CD4-positive, alpha-beta T cell treated with Interleukin-12 subunit alpha and Interleukin-12 subunit beta, for 1 hour (primary cell): ENCODE measurements around the gene HEXD.

Source experiments
- DNase-seq: peaks from one replicate; pipeline ENCODE4 v3.0.0-alpha.2; 2020

The HEXD gene

DNA sequence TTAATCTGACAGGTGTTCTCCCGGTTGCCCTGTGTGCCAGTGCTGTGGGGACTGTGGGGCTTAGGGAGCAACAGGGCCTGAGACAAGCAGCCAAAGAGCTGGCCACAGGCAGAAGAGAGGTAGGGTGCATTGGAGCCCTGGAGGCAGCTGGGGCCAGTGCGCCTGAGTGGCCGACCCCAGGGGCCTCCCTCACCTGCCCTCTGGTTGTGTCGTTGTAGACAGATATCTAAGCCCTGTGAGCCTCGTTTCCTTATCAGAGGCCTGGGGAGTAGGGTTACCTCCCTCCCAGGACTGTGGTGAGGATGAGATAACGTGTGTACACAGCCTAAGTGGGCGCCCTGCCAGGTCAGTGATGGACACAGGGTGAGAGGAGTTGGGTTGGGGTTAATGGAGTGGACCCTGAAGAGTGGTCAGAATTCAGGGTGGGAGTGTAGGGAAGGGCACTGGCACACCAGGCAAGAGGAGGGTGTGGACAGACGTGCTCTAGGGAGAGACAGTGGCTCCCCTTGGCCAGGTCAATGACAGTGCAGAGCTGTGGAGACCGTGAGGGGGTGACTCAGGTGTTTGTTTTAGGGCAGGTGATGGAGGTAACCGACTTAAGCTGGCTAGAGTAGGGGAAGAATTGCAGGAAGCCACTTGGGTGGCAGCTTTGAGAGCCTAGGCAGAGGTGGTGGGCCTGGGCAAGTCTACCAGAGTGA is 43.8 kb downstream of the HEXD start:
- no peak for DNase-seq

DNA sequence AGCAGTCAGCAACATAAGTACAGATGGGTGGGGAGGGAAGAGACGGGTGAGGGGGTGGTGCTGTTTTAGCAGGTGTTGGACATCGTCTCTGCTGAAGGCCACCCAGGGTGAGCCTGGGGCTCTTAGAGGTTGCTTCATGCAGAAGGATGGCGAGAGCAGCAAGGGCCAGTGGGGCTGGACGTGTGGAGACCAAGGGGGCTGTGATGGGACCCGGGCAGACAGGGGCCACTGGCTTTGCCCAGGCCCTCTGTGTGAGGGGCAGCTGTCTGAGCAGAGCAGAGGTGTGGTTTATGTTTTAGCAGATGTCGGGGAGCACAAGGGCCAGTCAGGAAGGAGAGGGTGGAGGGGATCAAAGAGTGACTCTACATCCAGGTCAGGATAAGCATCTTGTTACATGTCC is 45.2 kb downstream of the HEXD start:
- no peak for DNase-seq

DNA sequence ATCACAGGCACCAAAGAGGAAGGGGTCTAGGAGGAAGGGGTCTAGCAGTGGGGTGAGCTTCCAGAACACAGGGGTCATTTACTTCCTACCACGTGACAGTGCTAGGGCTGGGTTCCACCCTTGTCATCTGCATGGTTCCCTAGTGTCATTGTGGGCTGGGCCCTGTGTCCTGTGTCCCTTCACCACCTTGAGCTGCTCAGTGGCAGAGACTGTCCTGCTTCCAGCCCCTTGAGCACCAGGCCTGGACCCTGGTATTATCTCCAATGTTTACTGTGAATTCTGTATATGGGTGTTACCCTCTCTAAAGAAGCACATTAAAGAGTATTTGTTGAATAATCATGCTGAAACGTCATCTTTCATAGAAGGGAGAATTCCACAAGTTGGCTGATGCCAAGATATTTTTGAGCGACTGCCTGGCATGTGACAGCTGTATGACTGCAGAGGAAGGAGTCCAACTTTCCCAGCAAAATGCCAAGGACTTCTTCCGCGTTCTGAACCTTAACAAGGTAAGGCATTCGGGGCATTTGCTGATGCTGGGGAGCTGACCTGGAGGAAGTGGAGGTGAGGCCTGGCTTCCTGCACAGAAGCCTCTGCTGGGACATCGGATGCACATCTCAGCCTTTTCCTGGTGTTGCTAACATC is 45.9 kb downstream of the HEXD start:
- DNase-seq, result no peak

DNA sequence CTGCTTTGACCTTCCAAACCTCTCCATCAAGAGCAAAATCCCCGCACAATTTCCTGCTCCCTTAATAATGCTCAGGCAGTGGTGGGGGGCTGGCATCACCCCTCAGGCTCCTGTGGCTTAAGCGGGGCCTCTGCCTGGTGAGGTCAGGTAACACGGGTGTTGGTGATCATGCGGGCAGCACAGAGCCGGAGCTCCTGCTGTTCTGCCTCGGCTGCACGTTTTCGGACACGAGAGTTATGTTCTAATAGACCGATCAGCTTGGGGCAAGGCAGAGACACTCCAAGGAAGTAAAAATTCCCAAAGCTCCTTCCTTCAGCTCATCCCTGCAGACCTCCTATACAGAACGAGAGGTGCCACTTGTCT is 46.4 kb downstream of the HEXD start:
- no peak for DNase-seq

DNA sequence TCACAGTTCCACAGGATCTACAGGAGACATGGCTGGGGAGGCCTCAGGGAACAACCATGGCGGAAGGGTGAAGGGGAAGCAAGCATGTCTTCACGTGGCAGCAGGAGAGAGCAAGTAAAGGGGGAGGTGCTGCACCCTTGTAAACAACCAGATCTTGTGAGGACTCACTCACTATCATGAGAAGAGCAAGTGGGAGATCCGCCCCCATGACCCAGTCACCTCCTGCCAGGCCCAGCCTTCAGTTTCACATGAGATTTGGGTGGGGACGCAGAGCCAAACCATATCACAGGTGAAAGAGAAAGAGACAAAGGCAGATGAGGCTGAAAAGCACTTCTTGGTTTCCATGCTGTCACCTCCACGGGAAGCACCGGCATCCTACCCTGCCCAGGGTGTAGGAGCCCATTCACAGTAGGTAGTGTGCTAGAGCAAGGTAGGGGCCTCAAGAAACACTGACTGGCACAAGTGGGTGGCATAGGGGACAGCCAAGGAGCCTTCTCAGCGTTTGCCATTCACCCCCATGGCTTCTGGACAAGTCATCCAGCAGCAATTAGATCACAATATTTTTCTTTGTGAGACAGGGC is 47.0 kb downstream of the HEXD start:
- no peak for DNase-seq

DNA sequence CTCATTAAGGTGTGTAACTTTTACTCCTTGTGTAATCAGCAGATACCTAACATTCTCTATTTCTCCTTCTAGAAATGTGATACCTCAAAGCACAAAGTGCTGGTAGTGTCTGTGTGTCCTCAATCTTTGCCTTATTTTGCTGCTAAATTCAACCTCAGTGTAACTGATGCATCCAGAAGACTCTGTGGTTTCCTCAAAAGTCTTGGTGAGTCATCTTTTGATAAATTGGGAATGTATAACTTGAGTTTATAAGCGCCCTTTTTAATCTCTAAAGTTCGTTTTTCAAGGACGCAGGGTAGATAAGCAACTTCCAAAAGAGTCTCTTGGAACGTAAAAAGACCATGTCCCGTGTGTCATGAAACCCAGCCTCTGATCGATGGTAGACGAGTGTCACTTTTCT is 50.5 kb downstream of the HEXD start:
- no peak for DNase-seq

DNA sequence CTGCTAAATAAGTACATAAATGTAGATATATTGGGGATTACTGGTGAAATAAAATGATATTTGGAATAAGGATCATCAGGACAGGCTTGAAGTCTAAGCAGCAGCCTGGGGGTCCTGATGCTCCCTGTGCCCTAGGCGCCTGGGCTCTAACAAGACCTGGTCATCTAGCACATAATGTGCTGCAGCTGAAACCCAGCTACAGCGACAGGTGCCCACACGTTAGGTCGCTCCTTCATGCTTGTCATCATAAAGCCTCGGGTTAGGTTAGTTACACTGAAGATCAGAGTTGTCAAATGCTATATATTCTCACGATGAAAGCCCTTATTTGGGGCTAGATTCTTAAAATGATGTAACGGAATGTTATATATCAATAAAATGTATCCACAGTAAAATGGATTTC is 51.9 kb downstream of the HEXD start:
- DNase-seq, result no peak

DNA sequence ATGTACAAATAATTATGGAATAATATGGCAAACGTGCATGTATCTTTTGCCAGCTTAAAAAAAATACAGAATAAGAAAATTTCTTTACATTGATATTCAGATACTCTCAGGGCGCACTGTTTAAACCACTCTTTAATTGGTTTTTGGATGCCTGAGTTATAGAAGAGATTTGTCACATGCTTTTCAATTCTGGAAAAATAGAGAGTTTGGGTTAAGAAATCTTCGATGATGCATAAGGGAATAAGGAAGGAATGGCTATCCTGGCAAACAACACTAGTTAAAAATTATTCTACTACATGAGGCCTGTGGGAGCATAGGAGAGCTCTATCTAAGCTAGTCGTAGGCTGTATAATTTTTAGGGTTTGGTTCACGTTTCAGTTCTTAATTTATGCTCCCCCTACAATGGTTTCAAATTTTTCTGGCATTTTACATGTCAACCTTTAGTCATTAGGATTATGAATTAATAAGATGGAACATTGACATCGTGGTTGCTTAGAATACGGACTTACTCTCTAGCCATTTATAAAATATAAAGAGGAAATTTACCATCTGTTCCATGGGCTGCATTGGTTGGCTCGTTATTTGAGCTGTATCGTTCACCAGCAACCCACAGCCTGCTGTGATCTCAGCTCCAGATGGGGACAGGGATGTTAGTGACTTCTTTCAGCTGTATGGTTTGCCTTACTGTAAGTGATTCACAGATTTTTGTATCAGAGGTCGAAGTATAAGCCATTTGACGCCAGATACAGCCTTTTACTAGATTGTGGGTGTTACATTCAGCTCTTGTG is 56.3 kb downstream of the HEXD start:
- no peak for DNase-seq

DNA sequence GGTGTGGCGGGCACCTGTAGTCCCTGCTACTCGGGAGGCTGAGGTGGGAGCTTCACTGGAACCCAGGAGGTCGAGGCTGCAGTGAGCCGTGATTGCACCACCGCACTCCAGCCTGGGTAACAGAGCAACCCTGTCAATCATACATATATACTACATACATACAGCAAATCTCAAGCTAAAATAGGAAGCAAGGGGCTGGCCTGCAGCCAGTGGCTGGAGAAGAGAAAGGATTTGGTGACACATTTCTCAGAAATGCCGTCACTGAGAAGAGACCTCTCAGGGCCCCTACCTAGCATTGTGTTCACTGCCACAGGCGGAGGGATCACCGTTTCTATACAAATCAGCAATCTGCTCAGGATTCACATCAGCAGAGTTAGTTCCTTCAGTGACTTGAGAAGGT is 57.3 kb downstream of the HEXD start:
- no peak for DNase-seq

DNA sequence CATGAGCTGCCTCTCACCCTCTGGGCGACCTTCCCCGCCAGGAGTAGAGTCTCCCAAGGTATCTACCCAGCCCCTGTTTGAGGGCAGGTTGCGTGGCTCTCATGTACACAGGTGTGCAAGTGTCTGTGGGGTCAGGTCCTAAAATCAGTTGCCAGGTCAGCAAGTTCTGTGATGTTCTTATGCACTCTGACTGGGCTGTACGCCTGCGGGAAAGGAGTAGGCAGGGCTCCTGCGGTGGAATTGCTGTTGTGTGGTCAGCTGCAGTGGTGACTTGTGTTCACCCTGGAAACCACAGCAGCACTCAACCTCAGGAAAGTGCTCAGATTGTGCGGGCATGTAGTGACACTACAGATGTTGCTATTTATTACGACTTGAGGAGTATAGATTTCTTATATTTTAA is 59.8 kb downstream of the HEXD start:
- no peak for DNase-seq

DNA sequence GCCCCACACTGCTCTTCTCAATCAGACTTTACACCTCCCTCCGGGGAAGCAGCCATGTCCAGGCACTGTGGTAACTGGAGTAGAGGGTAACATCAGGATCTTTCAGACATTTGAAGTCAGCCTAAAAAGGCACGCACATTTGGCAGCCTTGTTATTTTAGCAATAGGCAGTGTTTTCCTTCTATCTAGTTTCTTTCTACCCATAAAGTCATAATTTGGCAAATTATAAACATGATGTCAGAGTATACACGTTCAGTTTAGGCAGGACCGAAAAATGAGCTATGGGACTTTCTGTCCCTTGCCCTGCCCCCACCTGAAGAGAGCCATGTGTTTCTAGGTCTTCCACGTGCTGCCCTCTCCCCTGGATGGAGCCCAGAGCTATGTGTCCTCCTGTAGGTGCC is 61.5 kb downstream of the HEXD start:
- no peak for DNase-seq

DNA sequence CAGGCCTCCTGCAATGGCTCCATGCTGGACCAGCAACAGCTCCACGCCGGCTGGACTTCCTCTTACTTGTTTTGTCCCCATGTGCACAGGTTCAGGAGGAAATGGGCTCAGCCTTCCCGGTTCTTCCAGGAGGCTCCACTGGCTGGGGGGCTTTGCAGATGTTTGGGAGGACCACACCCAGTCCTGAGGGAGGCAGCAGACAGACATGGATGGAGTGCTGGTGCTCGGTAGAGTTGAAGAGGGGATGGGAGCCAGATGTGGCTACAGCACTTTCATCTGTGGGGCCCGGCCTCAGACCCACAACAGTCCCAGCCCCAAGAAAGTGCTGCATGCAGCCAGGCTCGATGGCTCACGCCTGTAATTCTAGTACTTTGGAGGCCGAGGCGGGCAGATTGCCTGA is 62.2 kb downstream of the HEXD start:
- no peak for DNase-seq

DNA sequence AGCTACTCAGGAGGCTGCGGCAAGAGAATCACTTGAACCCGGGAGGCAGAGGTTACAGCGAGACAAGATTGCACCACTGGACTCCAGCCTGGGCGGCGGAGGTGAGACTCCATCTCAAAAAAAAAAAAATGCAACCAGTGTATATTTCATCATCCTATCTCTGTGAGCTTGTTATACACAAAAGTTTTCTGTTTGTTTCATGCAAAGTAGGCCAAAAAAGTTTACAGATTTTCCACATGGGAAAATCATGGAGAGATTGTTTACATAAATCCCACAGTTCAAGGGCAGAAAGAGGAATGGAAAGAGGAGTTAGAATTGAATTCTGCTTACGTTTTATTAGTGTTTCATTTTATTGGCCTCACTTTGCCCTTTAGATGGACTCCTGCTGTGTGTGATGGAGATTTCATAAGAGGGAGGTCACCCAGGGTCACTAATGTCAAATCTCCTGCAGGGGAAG is 65.1 kb downstream of the HEXD start:
- DNase-seq, result no peak

DNA sequence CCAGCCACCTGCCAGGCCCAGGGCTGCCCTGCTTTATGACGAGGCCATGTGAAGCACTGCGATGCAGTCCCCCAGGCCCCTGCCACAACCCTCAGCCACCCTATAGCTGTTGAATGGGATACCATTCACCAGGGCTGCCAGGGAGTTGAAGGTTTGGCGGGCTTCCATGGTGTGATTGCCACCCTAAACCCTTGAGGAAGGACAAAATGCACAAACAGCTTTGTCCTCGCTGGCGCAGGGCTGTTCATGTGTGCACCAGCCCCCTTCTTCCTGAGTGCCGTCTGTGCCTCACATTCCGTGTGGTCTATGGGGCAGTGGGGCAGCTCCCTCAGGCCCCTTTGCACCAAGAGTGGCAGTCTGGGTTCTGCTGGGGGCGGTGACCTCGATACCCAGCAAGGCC is 65.7 kb downstream of the HEXD start:
- DNase-seq, result no peak

DNA sequence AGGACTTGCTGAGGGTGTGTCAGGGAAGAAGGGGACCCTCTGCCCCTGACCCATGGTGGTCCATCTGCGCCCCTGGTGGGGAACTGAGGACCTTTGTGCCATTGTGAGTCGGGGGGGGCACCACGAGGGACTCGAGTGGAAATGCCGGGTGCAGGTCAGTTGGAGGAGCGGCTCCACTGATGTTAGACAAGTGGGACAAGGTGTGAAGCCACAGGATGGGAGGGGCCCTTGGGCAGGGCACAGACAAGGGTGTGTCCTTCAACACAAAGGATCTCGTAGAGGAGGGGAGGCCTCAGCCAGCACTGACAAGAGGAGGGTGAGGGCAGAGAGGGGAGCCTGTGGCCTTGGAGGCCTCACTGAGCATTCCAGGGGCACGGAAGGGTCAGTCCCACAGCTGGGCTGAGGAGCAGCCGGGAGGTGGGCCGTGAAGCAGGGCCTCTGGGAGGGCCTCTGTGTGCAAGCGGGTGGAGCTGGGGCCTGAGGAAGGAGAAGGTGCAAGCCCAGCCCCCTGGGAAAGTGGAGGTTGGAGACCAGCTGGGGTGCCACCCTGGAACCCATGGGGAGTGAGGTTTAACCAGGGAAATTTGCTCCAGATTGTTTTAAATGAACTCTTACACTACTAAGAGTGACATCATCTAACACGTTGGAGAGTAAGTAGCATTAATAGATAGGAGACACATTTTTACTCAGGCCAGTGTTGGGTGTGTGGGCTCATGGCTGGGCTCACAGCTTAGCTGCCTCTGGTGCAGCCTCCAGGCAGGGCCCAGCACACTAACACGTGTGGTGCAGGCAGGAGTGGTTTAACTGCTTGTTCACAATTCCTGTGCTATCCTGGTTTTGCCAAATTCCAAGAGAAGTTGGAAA is 68.3 kb downstream of the HEXD start:
- no peak for DNase-seq

DNA sequence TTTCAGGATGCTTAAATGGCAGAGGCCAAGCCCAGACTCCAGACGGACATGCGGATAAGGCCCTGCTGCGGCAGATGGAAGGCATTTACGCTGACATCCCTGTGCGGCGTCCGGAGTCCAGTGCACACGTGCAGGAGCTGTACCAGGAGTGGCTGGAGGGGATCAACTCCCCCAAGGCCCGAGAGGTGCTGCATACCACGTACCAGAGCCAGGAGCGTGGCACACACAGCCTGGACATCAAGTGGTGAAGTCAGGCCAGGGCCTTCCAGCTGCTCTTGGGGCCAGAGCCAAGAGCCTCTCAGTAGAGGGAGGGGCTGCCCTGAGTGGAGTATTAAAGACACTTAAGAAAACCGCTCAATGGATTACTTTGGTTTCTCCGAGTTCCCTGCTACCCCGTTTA is 69.8 kb downstream of the HEXD start:
- no peak for DNase-seq

DNA sequence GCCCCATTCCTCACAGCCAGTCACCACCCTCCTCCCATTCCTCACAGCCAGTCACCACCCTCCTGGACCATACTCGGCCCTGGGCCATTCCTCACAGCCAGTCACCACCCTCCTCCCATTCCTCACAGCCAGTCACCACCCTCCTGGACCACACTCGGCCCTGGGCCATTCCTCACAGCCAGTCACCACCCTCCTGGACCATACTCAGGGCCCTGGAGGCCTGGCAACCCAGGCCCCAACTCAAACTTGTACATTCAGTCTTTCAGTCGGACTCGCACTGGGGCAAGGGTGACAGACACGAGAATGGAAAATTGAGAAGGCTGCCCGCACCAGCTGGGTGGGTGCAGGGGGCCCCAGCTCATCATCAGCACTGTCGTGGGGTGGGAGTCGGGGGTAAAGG is 71.0 kb downstream of the HEXD start:
- DNase-seq, result no peak

DNA sequence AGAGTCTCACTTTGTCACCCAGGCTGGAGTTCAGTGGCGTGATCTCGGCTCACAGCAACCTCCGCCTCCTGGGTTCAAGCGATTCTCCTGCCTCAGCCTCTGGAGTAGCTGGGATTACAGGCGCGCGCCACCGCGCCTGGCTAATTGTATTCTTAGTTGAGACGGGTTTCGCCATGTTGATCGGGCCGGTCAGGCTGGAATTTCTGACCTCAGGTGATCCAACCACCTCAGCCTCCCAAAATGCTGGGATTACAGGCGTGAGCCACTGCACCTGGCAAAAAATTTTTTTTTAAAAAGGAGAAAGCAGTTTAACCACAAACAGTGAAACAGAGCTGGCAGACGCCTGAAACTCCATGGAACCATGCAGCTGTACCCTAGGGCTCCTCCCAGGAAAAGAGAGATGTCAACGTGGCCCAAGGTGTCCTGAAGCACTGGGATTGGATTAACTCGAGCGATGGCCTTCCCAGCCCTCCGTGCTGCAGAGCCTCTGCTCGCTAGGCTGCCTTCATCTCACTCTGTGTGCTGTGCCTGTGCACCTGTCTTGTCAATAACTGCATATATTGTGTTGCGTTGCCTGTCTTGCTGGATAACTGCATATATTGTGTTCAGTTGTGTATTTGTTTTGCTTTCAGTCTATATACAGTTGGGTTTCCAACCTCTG is 71.8 kb downstream of the HEXD start:
- DNase-seq, result no peak

DNA sequence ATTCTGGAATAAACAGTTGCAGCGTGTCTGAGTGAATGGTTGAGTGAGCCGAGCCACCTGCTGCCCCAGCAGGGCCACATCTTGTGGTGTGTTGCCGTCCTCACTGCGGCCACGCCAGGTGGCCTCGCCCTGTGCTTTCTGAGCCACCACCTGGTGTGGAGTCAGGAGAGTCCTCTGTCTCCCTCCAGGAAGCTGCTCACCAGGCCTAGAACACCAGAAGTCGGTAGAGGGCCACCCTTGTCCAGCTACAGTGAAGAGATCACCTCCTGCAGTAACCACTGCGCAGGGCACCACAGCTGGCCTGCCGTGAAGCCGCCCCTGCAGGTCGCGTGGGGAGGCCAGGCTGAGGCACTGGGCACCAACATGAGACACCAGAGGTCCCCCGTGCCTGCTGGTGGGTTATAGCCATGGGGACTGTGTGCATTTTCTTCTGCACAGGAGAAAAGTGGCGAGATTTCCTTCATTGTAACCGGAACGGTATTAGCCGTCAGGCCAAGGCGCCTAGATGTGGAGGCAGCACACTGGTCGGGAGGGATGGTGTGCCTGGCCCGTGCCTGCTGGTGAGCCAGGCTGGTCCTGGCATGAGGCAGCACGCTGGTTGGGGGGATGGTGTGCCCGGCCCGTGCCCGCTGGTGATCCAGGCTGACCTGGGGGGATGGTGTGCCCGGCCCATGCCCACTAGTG is 72.5 kb downstream of the HEXD start:
- no peak for DNase-seq

DNA sequence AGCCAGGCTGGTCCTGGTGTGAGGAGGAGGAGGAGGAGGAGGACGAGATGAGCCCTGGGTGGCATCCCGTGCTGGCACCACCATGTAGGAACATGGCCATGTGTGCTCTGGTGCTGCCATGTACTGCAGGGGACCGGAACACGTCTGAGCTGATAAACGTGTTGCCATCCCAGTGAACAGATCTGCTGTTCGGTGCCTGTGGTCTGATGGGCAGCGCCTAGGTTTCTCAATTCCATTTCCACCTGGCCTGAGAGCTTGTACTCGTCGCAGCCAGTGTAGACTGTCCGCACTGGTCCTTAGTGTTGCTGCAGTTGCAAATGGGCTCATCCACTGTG is 73.0 kb downstream of the HEXD start:
- no peak for DNase-seq

DNA sequence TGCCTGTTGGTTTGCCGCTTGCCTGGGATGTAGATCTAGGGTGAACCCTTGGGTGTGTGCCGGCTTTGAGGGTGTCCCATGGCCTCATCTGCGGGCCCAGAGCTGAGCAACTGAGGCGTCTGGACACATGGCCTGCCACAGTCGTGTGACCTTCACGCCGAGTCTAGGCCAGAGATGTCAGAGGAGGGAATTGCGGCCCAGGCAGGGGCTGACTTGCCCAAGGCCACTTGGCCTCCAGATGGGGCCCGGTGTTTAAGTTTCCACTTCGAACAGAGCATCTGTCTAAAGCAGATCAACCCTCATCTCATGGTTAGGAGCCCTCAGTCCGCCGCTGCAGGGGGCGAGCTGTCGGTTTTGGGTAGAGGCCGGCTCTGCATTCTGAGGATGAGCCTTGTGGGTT is 73.4 kb downstream of the HEXD start:
- no peak for DNase-seq
